Suppressor macrophage (primary cell): ENCODE measurements around the gene SP2.

Experiments used
- DNase-seq, 4 experiments: peaks; one replicate each; pipeline ENCODE4 v3.0.0-alpha.2; 2020 to 2022

Gene SP2

GRCh38 chr17:47978324-47978723 is 82.3 kb downstream of the SP2 start:
- peak; percentile 78 to 85 (median 80) for DNase-seq
